Hepatocyte (in vitro differentiated cells): ENCODE measurements around the gene COPZ2. TPM values are rescaled to one million over a fixed set of nuclear protein-coding genes. Genes with fewer than 3 reads are reported as not detected.
A peak's percentile ranks its signal among the peaks of the same experiment; 100 is the strongest.

Source experiments
- DNase-seq: peaks from one replicate; pipeline ENCODE4 v3.0.0-alpha.2; 2016; ENCODE audit warnings: low spot score
- H2AFZ ChIP-seq: fragments of 200-600 bp; sonication (generic); 2 replicates; pipeline ENCODE4 v1.6.0; 2016; ENCODE audit warnings: antibody characterized with exemption, mild to moderate bottlenecking
- H3K27ac ChIP-seq: fragments of 200-600 bp; sonication (generic); 2 replicates; pipeline ENCODE4 v1.5.1; 2016; ENCODE audit warnings: mild to moderate bottlenecking
- H3K27me3 ChIP-seq: fragments of 200-600 bp; sonication (generic); 2 replicates; pipeline ENCODE4 v1.6.1; 2016
- H3K36me3 ChIP-seq: fragments of 200-600 bp; sonication (generic); replicated peaks from 2 replicates; pipeline ENCODE4 v1.5.1; 2016; ENCODE audit warnings: low read depth; ENCODE audit not compliant: insufficient read depth
- H3K4me1 ChIP-seq: fragments of 200-600 bp; sonication (generic); 2 replicates; pipeline ENCODE4 v1.5.1; 2016; ENCODE audit warnings: mild to moderate bottlenecking, moderate library complexity; ENCODE audit not compliant: insufficient read depth
- H3K4me2 ChIP-seq: fragments of 200-600 bp; sonication (generic); 2 replicates; pipeline ENCODE4 v1.6.0; 2016
- H3K4me3 ChIP-seq: fragments of 200-600 bp; sonication (generic); 2 replicates; pipeline ENCODE4 v1.5.1; 2016; ENCODE audit warnings: mild to moderate bottlenecking
- H3K79me2 ChIP-seq: fragments of 200-600 bp; sonication (generic); 2 replicates; pipeline ENCODE4 v1.6.0; 2017; ENCODE audit warnings: mild to moderate bottlenecking
- H3K9me2 ChIP-seq: fragments of 200-600 bp; sonication (generic); replicated peaks from 2 replicates; pipeline ENCODE4 v1.6.0; 2017; ENCODE audit warnings: mild to moderate bottlenecking; ENCODE audit not compliant: insufficient read depth
- H3K9me3 ChIP-seq: fragments of 200-600 bp; sonication (generic); 2 replicates; pipeline ENCODE4 v1.5.1; 2016; ENCODE audit warnings: low read depth, mild to moderate bottlenecking
- H4K20me1 ChIP-seq: fragments of 200-600 bp; sonication (generic); 2 replicates; pipeline ENCODE4 v1.6.0; 2016; ENCODE audit warnings: mild to moderate bottlenecking; ENCODE audit not compliant: insufficient read depth, poor library complexity, severe bottlenecking
- CTCF ChIP-seq: fragments of 200-600 bp; sonication (generic); IDR thresholded peaks from 2 replicates; pipeline ENCODE4 v1.5.1; 2016; ENCODE audit warnings: antibody characterized with exemption, mild to moderate bottlenecking; ENCODE audit not compliant: poor library complexity
- EZH2 ChIP-seq: fragments of 200-600 bp; sonication (generic); IDR thresholded peaks from 2 replicates; pipeline ENCODE4 v1.6.1; 2016; ENCODE audit warnings: antibody characterized with exemption, mild to moderate bottlenecking, borderline replicate concordance
- EZH2phosphoT487 ChIP-seq: fragments of 200-600 bp; sonication (generic); IDR thresholded peaks from one replicate; pipeline ENCODE4 v1.6.1; 2018; ENCODE audit warnings: antibody characterized with exemption, mild to moderate bottlenecking, low read depth, moderate library complexity; ENCODE audit not compliant: unreplicated experiment, severe bottlenecking
- WGBS: methylation state at CpG from one replicate; pipeline ENCODE4 v1.1.6; 2016; ENCODE audit warnings: low lambda C conversion rate; ENCODE audit errors: missing lambda C conversion rate; 5-methylcytosine and 5-hydroxymethylcytosine counted together
- polyA plus RNA-seq: library from polyadenylated mRNA; unstranded; fragments of >200 nt; fragmentation: Nextera tagmentation; extraction: Ambion mirVana; gene quantifications from 2 replicates; pipeline ENCODE4 v1.2.1, GENCODE V29; 2016
- total RNA-seq: library from RNA; depleted of rRNA; stranded (reverse); fragments of >200 nt; gene quantifications from 2 replicates; pipeline ENCODE4 v1.2.3, GENCODE V29; 2014

COPZ2 gene
- total and polyA plus RNA-seq, 2 experiments from 2014 or later, result 36.0 to 139 TPM

- no peaks in the 10 kb centered on the region for H3K79me2 ChIP-seq
- peaks cover 22% of the 10 kb centered on the region for H3K4me1 ChIP-seq
- WGBS, result 83% methylated on average over 12 of the region's 12 CpGs
- no peaks in the 10 kb centered on the region for H4K20me1 ChIP-seq
- H3K27ac ChIP-seq, result no peak overlapping the region
- no peaks in the 10 kb centered on the region for H3K9me3 ChIP-seq
- H3K4me3 ChIP-seq, result no peak overlapping the region
- no peak overlapping the region for H3K4me2 ChIP-seq
- H3K27me3 ChIP-seq, result no peaks in the 10 kb centered on the region
- no peaks in the 10 kb centered on the region for H3K36me3 ChIP-seq
- no peak for DNase-seq
- H3K9me2 ChIP-seq, result no peaks in the 10 kb centered on the region
- TF ChIP-seq EZH2phosphoT487 (no peak), EZH2 (no peak), CTCF (no peak)
- H2AFZ ChIP-seq, result no peak overlapping the region
These were observed 30.5 kb downstream of the COPZ2 start for GRCh38 chr17:48006936-48007709.

GRCh38 chr17:48004983-48005382 lies 32.6 kb downstream of the COPZ2 start:
- H3K79me2 ChIP-seq, result no peaks in the 10 kb centered on the region
- 27% methylated on average over 3 of the region's 3 CpGs for WGBS
- H2AFZ ChIP-seq, result no peak overlapping the region
- no peaks in the 10 kb centered on the region for H3K27me3 ChIP-seq
- H3K9me2 ChIP-seq, result no peaks in the 10 kb centered on the region
- H3K4me3 ChIP-seq, result no peak overlapping the region
- no peaks in the 10 kb centered on the region for H3K36me3 ChIP-seq
- H3K4me2 ChIP-seq, result no peak overlapping the region
- H3K27ac ChIP-seq, result no peak overlapping the region
- no peak for DNase-seq
- H3K9me3 ChIP-seq, result no peaks in the 10 kb centered on the region
- H3K4me1 ChIP-seq, result peaks cover 15% of the 10 kb centered on the region
- TF ChIP-seq EZH2phosphoT487, result no peak
- TF ChIP-seq CTCF, result no peak
- no peak for TF ChIP-seq EZH2
- no peaks in the 10 kb centered on the region for H4K20me1 ChIP-seq

- H3K27me3 ChIP-seq, result no peaks in the 10 kb centered on the region
- H3K9me3 ChIP-seq, result no peaks in the 10 kb centered on the region
- H3K4me3 ChIP-seq, result no peak overlapping the region
- peak overlapping the region; percentile 52 for H3K4me2 ChIP-seq
- no peaks in the 10 kb centered on the region for H3K79me2 ChIP-seq
- H2AFZ ChIP-seq, result peak overlapping the region; percentile 42
- H3K9me2 ChIP-seq, result no peaks in the 10 kb centered on the region
- H3K4me1 ChIP-seq, result peaks cover 15% of the 10 kb centered on the region
- H3K36me3 ChIP-seq, result no peaks in the 10 kb centered on the region
- no peaks in the 10 kb centered on the region for H4K20me1 ChIP-seq
- TF ChIP-seq EZH2phosphoT487 (no peak), CTCF (peak; percentile 9)
- peak overlapping the region; percentile 95 for H3K27ac ChIP-seq
- WGBS, result 46% methylated on average over 13 of the region's 17 CpGs
- DNase-seq, result peak; percentile 50
These were observed 34.0 kb downstream of the COPZ2 start for GRCh38 chr17:48003417-48004151.
